Limb (tissue), 2 donors: ENCODE data around the gene C2CD2L.
"Not testable (repeated sequence)": the region's sequence is repeated elsewhere in the genome, so short reads cannot be mapped to it uniquely, and the experiment has no call there.

Experiments used
- DNase-seq, 2 donors: peaks; one replicate each; pipeline ENCODE4 v3.0.0-alpha.2; 2016; ENCODE audit errors: extremely low spot score in 2 of 2

Gene C2CD2L

DNA sequence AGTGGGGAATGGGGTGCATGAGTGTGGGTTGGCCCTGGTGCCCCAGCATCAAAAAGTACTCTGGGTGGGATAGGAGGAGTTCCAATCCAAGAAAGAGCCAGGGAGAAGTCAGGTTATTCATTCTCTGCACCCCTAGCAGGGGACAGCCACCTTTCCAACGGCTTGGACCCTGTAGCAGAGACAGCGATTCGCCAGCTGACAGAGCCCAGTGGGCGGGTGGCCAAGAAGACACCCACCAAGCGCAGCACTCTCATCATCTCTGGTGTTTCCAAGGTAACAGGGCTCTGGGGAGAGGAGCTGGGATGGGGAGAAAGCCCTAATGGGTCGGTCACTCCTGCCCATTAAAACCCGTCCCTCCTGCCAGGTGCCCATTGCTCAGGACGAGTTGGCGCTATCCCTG is 6.6 kb downstream of the C2CD2L start:
- no peak for DNase-seq

GRCh38 chr11:119114351-119114750 is 7.2 kb downstream of the C2CD2L start:
- no peak for DNase-seq

- no peak for DNase-seq
Observed at GRCh38 chr11:119115484-119116234, 8.5 kb downstream of the C2CD2L start.

GRCh38 chr11:119116235-119116594 is 9.1 kb downstream of the C2CD2L start:
- no peak for DNase-seq

DNA sequence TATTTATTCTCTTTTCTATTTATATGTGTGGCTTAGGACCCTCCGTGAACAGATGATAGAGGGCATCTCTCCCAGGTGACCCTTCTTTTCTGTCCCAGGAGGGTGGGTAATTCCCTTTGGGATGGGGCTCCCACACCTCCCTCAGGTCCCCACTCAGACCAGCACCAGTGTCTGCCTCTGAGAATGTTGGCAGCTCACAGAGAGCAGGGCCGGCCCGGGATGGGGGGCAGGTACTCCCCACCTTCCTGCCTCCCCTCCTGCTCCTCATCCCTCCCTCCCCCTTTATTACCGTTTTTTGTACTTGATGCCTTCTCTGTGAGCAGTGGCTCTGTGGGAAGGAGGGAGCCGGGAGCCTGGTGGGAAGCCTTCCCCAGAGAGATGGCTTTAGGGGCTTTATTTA is 9.5 kb downstream of the C2CD2L start:
- no peak for DNase-seq

DNA sequence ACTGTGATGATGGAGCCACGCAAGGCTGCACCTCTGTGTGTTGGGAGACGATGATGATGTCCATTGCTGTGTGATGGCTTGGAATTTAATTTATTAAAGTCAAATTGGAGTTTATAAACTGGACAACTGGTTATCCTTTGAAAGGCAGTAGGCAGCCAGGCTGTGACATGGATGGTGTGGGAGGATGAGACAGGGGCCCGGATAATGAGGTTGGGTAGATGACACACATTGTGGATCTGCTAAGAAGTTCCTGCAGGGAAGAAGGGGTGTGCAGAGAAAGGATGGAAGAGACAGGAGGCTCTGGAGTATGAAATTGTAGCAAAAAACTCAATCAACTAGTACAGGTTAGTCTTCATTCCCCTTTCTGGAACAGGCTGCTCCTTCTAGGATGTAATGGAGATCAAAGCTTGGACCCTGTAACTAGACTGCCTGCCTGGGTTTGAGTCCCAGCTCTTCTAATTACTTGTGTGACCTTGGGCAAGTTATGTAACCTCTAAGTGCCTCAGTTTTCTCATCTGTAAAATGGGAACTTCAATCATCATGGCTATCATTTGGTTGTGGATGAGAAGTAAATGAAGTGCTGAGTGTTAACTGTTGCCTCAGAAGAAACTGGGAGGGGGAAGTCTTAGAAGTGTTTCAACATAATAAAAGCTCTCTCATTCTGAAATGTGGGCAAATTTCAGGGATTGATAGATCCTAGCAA is 10.0 kb downstream of the C2CD2L start:
- no peak for DNase-seq

DNA sequence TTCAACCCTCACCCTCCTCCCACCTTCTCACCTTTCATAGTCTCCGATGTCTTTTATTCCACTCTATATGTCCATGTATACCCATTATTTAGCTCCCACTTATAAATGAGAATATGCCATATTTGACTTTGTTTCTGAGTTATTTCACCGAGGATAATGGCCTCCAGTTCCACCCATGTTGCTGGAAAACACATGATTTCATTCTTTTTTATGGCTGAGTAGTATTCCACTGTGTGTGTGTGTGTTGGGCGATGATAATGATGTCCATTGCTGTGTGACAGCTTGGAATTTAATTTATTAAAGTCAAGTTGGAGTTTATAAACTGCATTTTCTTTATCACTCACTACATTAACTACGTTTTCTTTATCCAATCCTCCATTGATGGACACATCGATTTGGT is 11.1 kb downstream of the C2CD2L start:
- no peak for DNase-seq

GRCh38 chr11:119118946-119119345 is 11.8 kb downstream of the C2CD2L start:
- DNase-seq = no peak

DNA sequence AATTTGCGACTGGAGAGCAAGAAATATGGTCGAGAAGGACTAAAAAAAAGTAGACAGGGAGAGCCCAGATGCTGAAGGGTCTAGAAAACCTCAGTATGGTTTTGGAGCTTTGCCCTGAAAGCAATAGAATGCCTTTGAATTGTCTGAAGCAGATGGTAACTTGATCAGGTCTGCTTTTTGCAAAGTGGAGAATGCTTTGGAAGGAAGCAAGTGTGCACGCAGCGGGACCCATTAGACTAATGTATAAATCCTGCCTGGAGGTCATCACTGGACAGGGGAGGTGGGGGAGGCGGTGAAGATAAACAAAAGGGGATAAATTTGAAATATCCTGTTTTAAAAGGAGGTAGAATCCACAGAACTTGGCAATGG is 13.5 kb downstream of the C2CD2L start:
- peak in 1 of 2 donors; percentile 50 for DNase-seq

GRCh38 chr11:119121008-119121810 is 14.1 kb downstream of the C2CD2L start, which contains the start of gene HINFP:
HINFP (plus strand) TSS chr11:119121580; CDS start chr11:119126945, 5,365 bp downstream.
- DNase-seq = peak; percentile 99 to 100

DNA sequence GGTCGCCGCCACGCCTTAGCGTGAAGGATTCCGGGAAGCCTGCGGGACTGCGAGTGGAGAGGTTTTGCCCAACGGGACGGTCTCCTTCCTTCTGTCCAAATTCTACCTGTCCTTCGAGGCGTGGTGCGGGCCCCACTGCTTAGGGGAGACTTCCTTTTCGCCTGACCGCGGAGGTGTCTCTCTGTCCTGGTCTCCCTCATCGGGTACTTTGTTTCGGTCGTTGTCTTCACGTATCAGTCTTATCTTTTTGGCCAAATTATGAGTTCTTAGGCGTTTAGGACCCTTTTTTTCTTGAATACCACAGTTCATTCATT is 14.6 kb downstream of the C2CD2L start:
- no peak for DNase-seq

DNA sequence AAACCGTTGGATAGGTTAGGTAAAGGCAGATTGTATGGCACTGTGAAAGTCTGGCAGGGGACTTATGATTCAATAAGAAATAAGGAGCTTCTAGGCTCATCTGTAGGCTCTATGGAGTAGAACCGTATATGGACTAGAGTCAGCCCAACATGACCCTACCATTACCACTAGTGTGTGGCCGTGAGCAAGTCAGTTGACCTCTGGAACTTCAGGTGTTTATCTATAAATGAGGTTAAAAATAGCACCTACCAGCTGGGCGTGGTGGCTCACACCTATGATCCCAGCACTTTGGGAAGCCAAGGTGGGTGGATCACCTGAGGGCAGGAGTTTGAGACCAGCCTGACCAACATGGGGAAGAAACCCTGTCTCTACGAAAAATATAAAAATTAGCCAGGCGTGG is 18.7 kb downstream of the C2CD2L start:
- DNase-seq = no peak

DNA sequence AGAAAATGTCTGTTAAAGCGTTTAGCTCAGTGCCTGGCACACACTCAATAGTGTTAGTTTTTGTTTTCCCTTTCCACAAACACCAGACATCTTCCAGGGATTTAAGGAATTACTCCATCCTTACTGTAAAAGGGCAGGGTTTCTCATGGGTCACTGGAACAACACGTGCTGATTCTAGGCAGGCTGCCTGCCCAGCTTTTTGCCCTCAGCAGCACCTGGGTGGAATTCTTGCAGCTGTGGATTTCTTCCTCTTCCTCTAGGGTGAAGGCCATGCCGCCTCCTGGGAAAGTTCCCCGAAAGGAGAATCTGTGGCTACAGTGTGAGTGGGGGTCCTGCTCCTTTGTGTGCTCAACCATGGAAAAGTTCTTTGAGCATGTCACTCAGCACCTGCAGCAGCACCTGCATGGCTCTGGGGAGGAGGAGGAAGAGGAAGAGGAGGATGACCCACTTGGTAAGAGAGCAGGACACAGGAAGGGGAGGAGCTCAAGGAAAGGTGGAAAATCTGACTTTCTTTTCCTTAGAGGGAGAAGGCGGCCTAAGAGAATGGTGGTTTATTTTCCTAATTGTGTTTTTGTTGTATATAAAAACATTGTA is 19.6 kb downstream of the C2CD2L start:
- no peak for DNase-seq

DNA sequence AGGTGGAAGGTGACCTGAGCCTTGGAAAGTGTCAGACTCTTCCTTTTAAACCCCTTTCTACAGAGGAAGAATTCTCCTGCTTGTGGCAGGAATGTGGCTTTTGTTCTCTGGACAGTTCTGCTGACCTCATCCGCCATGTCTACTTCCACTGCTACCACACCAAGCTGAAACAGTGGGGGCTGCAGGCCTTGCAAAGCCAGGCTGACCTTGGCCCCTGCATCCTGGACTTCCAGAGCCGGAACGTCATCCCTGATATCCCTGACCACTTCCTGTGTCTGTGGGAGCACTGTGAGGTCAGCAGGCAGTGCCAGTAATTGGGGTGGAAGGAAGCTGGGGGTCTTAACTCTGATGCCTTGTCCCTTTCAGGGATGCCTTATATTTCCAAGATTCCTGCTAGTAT is 23.5 kb downstream of the C2CD2L start:
- DNase-seq = no peak

- no peak for DNase-seq
Observed at GRCh38 chr11:119134389-119134978, 27.3 kb downstream of the C2CD2L start.

DNA sequence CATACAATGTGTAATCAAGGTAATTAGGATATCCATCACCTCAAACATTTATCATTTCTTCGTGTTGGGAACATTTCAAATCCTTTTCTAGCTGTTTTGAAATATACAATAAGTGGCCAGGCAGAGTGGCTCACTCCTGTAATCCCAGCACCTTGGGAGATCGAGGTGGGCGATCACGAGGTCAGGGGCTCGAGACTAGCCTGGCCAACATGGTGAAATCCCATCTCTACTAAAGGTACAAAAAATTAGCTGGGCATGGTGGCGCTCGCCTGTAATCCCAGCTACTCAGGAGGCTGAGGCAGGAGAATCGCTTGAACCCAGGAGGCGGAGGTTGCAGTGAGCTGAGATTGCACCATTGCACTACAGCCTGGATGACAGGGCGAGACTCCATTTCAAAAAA is 32.1 kb downstream of the C2CD2L start:
- not testable (repeated sequence) for DNase-seq

DNA sequence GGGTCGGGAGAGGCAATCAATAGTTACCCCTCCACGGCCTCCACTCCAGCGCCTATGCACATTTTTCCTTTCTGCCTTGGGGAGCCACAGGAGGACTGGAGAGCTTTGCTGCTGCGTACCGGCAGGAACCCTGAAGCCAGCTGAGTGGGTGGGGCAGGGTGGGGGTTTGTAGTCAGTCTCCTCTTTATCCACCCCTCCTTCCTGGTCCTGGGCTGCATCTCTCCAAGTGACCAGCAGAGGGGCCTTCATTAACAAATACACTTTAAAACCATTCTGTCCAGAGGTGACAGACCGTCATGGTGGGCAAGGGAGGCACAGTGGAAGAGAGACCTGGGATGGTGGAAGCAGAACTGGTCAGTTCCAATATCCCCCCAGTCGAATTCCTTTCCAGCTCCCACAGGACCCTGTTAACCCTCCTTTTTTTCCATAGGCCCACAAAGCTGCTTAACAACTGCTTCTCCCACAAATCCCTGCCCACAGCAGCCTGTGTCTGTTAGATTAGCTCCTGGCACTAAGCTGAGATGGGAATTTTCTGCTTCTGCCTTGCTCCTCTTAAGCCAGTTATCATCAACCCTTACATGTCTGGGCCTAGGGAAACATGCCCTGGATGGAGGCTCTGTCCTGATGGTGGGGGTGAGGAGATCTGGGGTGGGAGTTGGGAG is 37.8 kb downstream of the C2CD2L start:
- DNase-seq = peak; percentile 21 to 65

- no peak for DNase-seq
Observed at GRCh38 chr11:119145551-119145950, 38.4 kb downstream of the C2CD2L start.

DNA sequence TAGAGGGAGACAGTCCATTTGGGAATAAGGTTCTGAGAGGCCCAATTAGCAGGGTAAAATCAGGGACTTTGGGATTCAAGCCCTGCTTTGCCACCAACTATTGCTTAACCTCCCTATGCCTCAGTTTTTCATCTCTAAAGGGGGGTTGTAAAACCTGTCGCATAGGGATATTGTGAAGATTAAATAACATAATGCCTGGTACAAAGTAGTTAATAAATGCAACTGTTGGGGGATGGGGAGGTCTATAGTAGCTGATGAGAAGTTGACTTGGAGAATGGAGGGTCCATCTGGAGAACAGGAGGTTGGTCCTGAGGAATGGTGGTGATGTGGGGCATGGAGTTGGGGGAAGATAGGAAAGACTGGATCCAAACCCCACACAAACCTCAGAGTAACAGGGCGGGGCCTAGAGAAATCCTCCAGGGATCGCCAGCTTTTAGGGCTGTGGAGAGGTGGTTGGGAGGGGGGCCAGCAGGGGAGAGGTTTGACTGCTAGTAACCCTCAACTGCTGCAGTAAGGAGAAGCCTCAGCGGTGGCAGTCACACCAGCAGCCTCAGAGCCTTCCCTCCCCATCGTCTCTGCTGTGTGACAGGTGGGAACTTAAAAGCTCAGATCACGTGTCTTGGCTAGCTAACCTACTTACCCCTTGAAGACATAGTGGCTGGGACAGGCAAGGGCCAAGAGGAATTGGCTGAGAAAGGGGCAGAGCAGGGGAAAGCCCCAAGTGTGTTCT is 40.6 kb downstream of the C2CD2L start:
- DNase-seq = no peak

DNA sequence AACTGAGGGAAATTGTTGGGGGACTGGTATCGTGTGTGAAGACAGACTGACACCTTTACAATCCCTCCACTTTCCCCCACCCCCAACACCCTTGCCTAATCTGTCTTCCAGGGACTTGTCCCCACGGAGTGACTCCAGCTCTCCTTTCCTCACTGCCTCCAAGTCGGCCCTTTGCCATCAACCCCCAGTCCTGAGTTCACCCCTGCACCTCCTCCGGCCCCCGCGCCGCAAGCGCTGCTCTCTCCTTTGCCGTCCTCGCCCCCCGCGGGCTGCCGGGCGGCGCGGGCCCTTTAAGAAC is 41.5 kb downstream of the C2CD2L start:
- DNase-seq = no peak
